Activated T-helper 2 cell treated with anti-CD3 and anti-CD28 coated beads, Interferon-gamma antibody, Interleukin-2, Interleukin-4, amounts not matched to agents 10 μg/mL and 5 μg/mL and 100 μg/mL, durations not matched to agents 14 hours and 24 hours and 36 hours (primary cell): ENCODE measurements around the gene EGFR. TPM values are rescaled to one million over a fixed set of nuclear protein-coding genes. Genes with fewer than 3 reads are reported as not detected.

Experiments used
- DNase-seq: peaks from one replicate; pipeline ENCODE4 v3.0.0; 2021; ENCODE audit warnings: low spot score
- H3K27ac Mint-ChIP-seq: one replicate; pipeline ENCODE4 v1.8.0; 2021; ENCODE audit warnings: mixed read lengths
- H3K27me3 Mint-ChIP-seq: one replicate; pipeline ENCODE4 v1.8.0; 2021; ENCODE audit warnings: low read depth, mixed read lengths
- H3K36me3 Mint-ChIP-seq: one replicate; pipeline ENCODE4 v1.8.0; 2021; ENCODE audit warnings: low read depth, mixed read lengths
- H3K4me1 Mint-ChIP-seq: one replicate; pipeline ENCODE4 v1.8.0; 2021; ENCODE audit warnings: low read depth, mixed read lengths
- H3K4me3 Mint-ChIP-seq: one replicate; pipeline ENCODE4 v1.8.0; 2021; ENCODE audit warnings: low read depth, mild to moderate bottlenecking, moderate library complexity, mixed read lengths
- H3K9me3 Mint-ChIP-seq: one replicate; pipeline ENCODE4 v1.8.0; 2021; ENCODE audit warnings: mixed read lengths
- intact Hi-C: fragments of 100-400 bp; cut with micrococcal nuclease; formaldehyde crosslinking; loops from one replicate; pipeline ENCODE4 v1.15.1; 2023
- total RNA-seq: library from RNA; stranded (reverse); gene quantifications from 2 replicates; pipeline ENCODE4 v1.2.3, GENCODE V29; 2022

EGFR gene
- total RNA-seq, 1 donor from 2014 or later: not detected

DNA sequence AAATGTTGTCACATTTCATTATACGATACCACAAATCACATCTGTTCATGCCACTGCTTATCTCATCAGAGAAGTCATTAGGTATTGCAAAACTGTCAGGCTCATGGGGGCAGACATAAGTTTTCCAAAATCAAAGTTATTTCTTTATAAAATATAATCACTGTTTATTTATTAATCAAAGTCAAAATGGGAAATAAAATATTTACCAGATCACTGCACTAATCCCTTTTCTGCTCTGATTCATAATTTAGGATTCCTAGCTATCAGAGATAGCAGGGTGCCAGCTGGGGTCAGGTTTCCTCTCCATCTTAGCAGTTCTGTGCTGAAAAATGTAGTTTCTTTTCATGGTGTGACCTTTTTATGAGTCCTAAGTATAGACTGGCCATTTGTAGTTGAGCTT, 228.6 kb downstream of the EGFR start:
- no peaks in the 10 kb centered on the region for H3K36me3 Mint-ChIP-seq
- no peak for DNase-seq
- H3K9me3 Mint-ChIP-seq: no peaks in the 10 kb centered on the region
- no peak overlapping the region for H3K4me3 Mint-ChIP-seq
- H3K4me1 Mint-ChIP-seq: no peaks in the 10 kb centered on the region
- no peak overlapping the region for H3K27ac Mint-ChIP-seq
- peaks cover 13% of the 10 kb centered on the region for H3K27me3 Mint-ChIP-seq
- intact Hi-C loops: no loop called here

- intact Hi-C loops: no loop called here
- no peak overlapping the region for H3K4me3 Mint-ChIP-seq
- no peak overlapping the region for H3K27ac Mint-ChIP-seq
- DNase-seq: no peak
- H3K36me3 Mint-ChIP-seq: no peaks in the 10 kb centered on the region
- no peaks in the 10 kb centered on the region for H3K4me1 Mint-ChIP-seq
- H3K27me3 Mint-ChIP-seq: peaks cover 22% of the 10 kb centered on the region
- no peaks in the 10 kb centered on the region for H3K9me3 Mint-ChIP-seq
These were observed 229.7 kb downstream of the EGFR start for GRCh38 chr7:55248526-55248925.

DNA sequence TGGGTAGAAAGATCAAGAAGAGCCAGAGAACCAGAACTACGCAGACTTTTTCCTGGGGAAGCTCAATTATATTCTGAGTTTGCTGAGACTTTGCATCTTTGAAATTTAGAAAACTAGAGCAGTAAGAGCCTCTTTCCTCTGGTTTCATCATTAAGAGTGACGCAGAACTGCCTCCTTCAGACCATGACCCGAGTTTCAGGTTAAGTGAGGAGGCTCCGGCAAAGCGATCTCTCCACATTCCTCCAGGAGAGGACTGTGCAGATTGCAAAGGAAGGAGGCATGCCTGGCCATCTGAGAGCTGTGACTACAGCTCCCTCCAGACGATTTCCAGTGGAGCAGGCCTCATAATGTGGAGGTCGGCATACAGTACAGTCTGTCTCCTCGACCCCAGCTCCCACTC, 230.5 kb downstream of the EGFR start:
- no peak overlapping the region for H3K4me3 Mint-ChIP-seq
- intact Hi-C loops: no loop called here
- H3K9me3 Mint-ChIP-seq: no peaks in the 10 kb centered on the region
- DNase-seq: no peak
- no peak overlapping the region for H3K27ac Mint-ChIP-seq
- H3K27me3 Mint-ChIP-seq: peaks cover 30% of the 10 kb centered on the region
- no peaks in the 10 kb centered on the region for H3K4me1 Mint-ChIP-seq
- H3K36me3 Mint-ChIP-seq: no peaks in the 10 kb centered on the region

- intact Hi-C loops: loop anchor here (10.0 kb wide), 1 partner anchor 256 kb away; no protein-coding TSS in a partner anchor
- Mint-ChIP-seq H3K4me1 (peaks cover 1% of the 10 kb centered on the region), H3K27me3 (peaks cover 34% of the 10 kb centered on the region)
These were observed 231.5 kb downstream of the EGFR start for GRCh38 chr7:55250313-55250712.

DNA sequence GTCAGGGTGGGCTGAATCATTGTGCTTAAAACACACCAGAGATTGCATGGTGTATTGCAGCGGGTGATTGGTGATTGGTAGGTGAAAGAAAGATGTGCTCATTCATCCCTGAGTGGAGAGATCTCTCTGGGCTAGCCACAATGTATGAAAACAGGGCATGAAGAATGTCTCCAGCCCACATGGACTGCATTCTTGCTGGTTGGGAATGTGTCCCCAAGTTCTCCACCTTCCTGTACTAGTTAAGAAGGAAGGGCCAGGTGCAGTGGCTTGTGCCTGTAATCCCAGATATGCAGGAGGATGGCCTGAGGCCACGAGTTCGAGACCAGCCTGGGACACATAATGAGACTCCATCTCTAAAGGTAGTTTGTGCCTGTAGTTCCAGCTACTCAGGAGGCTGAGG, 232.5 kb downstream of the EGFR start:
- H3K4me1 Mint-ChIP-seq: peaks cover 5% of the 10 kb centered on the region
- H3K27me3 Mint-ChIP-seq: peaks cover 38% of the 10 kb centered on the region
- no peak overlapping the region for H3K27ac Mint-ChIP-seq
- intact Hi-C loops: loop anchor here (10.0 kb wide), 1 partner anchor 257 kb away; no protein-coding TSS in a partner anchor
- H3K36me3 Mint-ChIP-seq: no peaks in the 10 kb centered on the region
- DNase-seq: no peak
- H3K4me3 Mint-ChIP-seq: no peak overlapping the region
- no peaks in the 10 kb centered on the region for H3K9me3 Mint-ChIP-seq

More at GRCh38 chr7:55250313-55250712, 231.5 kb downstream of the EGFR start:
- no peak for DNase-seq
- H3K4me3 Mint-ChIP-seq: no peak overlapping the region
- no peak overlapping the region for H3K27ac Mint-ChIP-seq
- H3K36me3 Mint-ChIP-seq: no peaks in the 10 kb centered on the region
- no peaks in the 10 kb centered on the region for H3K9me3 Mint-ChIP-seq

DNA sequence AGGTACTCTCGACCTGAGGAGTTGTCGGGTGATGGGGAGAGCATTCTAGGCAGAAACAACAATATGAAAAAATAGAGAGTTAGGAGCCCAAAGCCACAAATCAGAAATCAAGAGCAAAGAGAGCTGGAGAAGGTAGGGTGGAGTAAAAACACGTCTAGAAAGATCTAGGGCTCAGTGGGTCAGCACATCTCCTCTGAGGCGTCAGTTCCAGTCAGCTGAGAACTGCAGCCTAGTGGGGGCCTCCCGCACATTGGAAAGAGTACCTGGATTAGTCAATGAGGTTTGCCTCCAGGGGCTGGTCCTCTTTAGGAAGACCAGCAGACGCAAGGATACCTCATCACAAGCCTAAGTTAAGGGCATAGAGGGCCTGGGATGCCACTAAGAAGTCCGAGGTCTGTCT, 233.1 kb downstream of the EGFR start:
- Mint-ChIP-seq H3K27ac (no peak overlapping the region), H3K36me3 (no peaks in the 10 kb centered on the region), H3K9me3 (no peaks in the 10 kb centered on the region), H3K4me1 (peaks cover 5% of the 10 kb centered on the region), H3K27me3 (peaks cover 41% of the 10 kb centered on the region), H3K4me3 (no peak overlapping the region)
- DNase-seq: no peak
- intact Hi-C loops: loop anchor here (10.0 kb wide), 1 partner anchor 257 kb away; no protein-coding TSS in a partner anchor

GRCh38 chr7:55252386-55252785, 233.6 kb downstream of the EGFR start:
- intact Hi-C loops: loop anchor here (10.0 kb wide), 1 partner anchor 258 kb away; no protein-coding TSS in a partner anchor
- H3K36me3 Mint-ChIP-seq: no peaks in the 10 kb centered on the region
- no peak for DNase-seq
- H3K27ac Mint-ChIP-seq: no peak overlapping the region
- no peaks in the 10 kb centered on the region for H3K9me3 Mint-ChIP-seq
- peaks cover 44% of the 10 kb centered on the region for H3K27me3 Mint-ChIP-seq
- no peak overlapping the region for H3K4me3 Mint-ChIP-seq
- H3K4me1 Mint-ChIP-seq: peaks cover 5% of the 10 kb centered on the region

- Mint-ChIP-seq H3K9me3 (no peaks in the 10 kb centered on the region), H3K27ac (no peak overlapping the region), H3K4me3 (no peak overlapping the region), H3K4me1 (peaks cover 5% of the 10 kb centered on the region), H3K27me3 (peaks cover 44% of the 10 kb centered on the region), H3K36me3 (no peaks in the 10 kb centered on the region)
- DNase-seq: no peak
- intact Hi-C loops: loop anchor here (10.0 kb wide), 1 partner anchor 258 kb away; no protein-coding TSS in a partner anchor
These were observed 234.4 kb downstream of the EGFR start for GRCh38 chr7:55253188-55253587.

- no peak for DNase-seq
- peaks cover 44% of the 10 kb centered on the region for H3K27me3 Mint-ChIP-seq
- intact Hi-C loops: loop anchor here (10.0 kb wide), 1 partner anchor 259 kb away; no protein-coding TSS in a partner anchor
- peaks cover 5% of the 10 kb centered on the region for H3K4me1 Mint-ChIP-seq
- no peak overlapping the region for H3K27ac Mint-ChIP-seq
- H3K36me3 Mint-ChIP-seq: no peaks in the 10 kb centered on the region
- peak overlapping the region; percentile 37 for H3K4me3 Mint-ChIP-seq
- H3K9me3 Mint-ChIP-seq: no peaks in the 10 kb centered on the region
These were observed 235.4 kb downstream of the EGFR start for GRCh38 chr7:55254242-55254595.

- Mint-ChIP-seq H3K27me3 (peaks cover 45% of the 10 kb centered on the region), H3K4me3 (peak overlapping the region; percentile 86), H3K36me3 (no peaks in the 10 kb centered on the region), H3K27ac (no peak overlapping the region), H3K9me3 (no peaks in the 10 kb centered on the region), H3K4me1 (peaks cover 5% of the 10 kb centered on the region)
- peak; percentile 51 for DNase-seq
- intact Hi-C loops: loop anchor here (1.0 to 10.0 kb wide), 3 partner anchors 260 to 482 kb away; no protein-coding TSS in a partner anchor
These were observed 236.0 kb downstream of the EGFR start for GRCh38 chr7:55254596-55255495.

DNA sequence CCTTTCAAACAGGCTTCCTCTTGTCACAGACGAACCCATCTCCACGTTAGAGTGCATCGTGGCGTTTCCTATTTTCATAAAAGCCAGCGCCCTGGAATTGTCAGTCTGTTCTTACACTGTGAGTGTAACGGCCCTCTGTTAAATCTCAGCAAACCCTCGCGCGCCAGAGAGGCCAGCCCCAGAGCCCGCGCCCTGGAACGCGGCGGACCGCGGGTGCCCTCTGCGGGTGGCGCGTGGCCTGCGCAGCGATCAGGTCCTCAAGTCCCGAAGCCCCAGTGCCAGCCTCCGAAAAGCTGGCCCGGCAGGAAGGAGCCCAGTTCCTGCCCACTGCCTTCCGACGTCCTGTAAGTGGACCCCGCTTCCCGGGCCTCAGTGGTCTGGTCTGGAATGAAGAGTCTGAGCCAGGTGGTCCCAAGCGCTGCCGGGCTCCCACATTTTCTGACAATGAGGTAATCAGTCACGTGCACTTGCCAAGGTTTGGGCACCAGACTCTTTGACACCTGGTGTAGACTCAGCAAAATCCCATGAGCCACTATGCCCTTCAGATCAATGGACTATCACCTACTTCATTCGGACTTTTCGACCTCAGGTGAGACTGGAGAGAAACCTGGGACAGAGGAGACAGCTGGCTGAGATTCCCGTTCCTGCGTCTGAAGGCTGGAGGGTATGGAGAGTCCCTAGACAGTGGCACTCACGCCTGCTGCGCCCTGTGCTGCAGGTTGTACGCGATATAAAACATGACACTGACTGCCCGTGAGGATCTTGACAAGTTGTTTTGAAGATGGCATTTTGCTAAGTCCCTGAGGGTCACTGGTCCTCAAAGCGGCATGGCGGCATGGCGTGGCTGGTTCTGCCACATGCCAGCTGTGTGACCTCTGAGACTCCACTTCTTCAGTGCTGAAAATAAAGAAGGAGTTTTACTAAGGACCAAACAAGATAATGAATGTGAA, 237.0 kb downstream of the EGFR start:
- peaks cover 43% of the 10 kb centered on the region for H3K27me3 Mint-ChIP-seq
- DNase-seq: peak; percentile 57
- intact Hi-C loops: loop anchor here (1.0 to 10.0 kb wide), 3 partner anchors 261 to 482 kb away; no protein-coding TSS in a partner anchor
- no peaks in the 10 kb centered on the region for H3K9me3 Mint-ChIP-seq
- no peaks in the 10 kb centered on the region for H3K36me3 Mint-ChIP-seq
- peak overlapping the region; percentile 86 for H3K4me3 Mint-ChIP-seq
- no peak overlapping the region for H3K27ac Mint-ChIP-seq
- H3K4me1 Mint-ChIP-seq: peaks cover 5% of the 10 kb centered on the region

- H3K9me3 Mint-ChIP-seq: no peaks in the 10 kb centered on the region
- intact Hi-C loops: loop anchor here (10.0 kb wide), 1 partner anchor 264 kb away; no protein-coding TSS in a partner anchor
These were observed 239.8 kb downstream of the EGFR start for GRCh38 chr7:55258631-55259030.

More at GRCh38 chr7:55258631-55259030, 239.8 kb downstream of the EGFR start:
- DNase-seq: no peak
- no peak overlapping the region for H3K27ac Mint-ChIP-seq
- no peak overlapping the region for H3K4me3 Mint-ChIP-seq
- no peaks in the 10 kb centered on the region for H3K36me3 Mint-ChIP-seq
- peaks cover 39% of the 10 kb centered on the region for H3K27me3 Mint-ChIP-seq
- H3K4me1 Mint-ChIP-seq: peaks cover 5% of the 10 kb centered on the region
